Mononuclear cell (primary cell): Measurements from ENCODE around the gene AGXT. TPM values are rescaled to one million over a fixed set of nuclear protein-coding genes. Genes with fewer than 3 reads are reported as not detected.

Source experiments
- H3K27me3 ChIP-seq: 2 replicates; pipeline ENCODE4 v1.6.0; 2011; ENCODE audit warnings: low read length, control low read depth; ENCODE audit not compliant: insufficient read depth
- H3K4me1 ChIP-seq: 2 replicates; pipeline ENCODE4 v1.5.1; 2011; ENCODE audit warnings: mild to moderate bottlenecking, low read length, control low read depth; ENCODE audit not compliant: insufficient read depth
- H3K4me3 ChIP-seq: 2 replicates; pipeline ENCODE4 v1.5.1; 2011; ENCODE audit warnings: mild to moderate bottlenecking, low read length, moderate library complexity
- H3K9me3 ChIP-seq: 2 replicates; pipeline ENCODE4 v1.5.1; 2011; ENCODE audit warnings: low read depth, mild to moderate bottlenecking, control low read depth, low read length
- total RNA-seq: library from RNA; depleted of rRNA; stranded (reverse); fragments of >200 nt; gene quantifications from one replicate; pipeline ENCODE4 v1.2.3, GENCODE V29; 2012

Gene AGXT
- total RNA-seq, 1 donor, result not detected

DNA sequence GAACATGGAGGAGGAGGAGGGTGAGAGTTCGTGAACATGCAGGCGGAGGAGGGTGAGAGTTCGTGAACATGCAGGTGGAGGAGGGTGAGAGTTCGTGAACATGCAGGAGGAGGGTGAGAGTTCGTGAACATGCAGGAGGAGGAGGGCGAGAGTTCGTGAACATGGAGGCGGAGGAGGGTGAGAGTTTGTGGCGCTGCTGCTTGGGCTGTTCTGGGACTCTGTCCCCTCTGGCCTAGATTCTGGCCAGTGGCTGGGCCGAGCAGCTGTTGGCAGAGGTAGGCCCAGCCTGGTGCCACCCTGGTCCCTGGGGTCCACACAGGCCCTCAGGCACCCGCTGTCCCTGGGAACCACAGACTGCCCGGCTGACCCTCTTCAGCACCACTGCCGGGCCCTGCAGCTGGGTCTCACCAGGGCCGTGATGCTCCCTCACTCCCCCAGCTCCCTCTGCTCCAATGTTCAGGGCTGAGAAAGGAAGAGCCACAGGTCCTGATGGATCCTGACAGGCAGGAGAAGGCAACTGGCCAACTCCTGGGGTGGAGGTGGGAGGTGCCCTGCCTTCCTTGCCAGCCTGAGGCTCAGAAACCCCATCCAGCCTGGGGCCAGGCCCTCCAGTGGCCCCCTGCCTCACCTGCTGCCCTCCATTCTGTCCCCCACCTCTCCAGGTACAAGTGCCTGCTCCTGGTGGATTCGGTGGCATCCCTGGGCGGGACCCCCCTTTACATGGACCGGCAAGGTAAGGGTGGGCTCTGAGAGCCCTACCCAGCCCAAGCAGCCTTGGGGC is 3.9 kb downstream of the AGXT start:
- Histone ChIP-seq H3K9me3 (no peaks in the 10 kb centered on the region), H3K4me3 (no peak overlapping the region)

DNA sequence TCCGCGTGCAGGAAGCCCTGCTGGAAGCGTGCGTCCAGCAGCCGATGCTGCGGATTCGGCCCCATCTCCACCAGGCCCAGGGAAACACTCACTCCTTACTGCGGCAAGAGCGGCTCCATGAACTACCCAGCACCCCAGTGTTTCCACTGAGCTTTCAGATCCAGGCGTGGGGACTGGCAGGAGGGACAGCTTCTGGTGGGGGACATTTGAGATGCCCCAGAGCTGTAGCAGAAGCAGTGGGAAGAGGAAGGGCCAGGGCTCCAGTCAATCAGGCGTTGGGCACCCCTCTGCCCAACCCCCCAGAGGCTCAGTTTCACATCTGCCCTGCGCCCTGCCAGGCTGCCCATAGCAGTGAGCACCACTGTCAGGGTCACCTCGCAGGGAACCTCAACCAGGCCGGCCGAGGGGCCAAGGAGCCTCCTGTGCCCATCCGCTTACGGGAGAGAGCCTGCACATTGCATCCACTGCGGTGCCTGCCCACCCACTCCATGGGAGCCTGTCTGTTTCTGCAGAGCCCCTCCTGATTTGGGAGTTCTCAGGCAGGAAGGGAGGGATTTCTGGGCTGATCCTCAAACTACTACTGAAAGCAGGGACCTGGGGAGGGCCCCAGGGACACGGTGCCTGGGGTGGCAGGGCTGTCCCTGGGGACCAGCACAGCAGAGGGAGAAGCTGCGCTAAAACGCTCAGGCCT is 4.6 kb downstream of the AGXT start:
- Histone ChIP-seq H3K4me1 (no peaks in the 10 kb centered on the region), H3K27me3 (no peaks in the 10 kb centered on the region), H3K4me3 (no peak overlapping the region), H3K9me3 (no peaks in the 10 kb centered on the region)

More for the DNA sequence above, 3.9 kb downstream of the AGXT start:
- H3K4me1 ChIP-seq, result no peaks in the 10 kb centered on the region
- H3K27me3 ChIP-seq, result no peaks in the 10 kb centered on the region

- H3K4me1 ChIP-seq, result no peaks in the 10 kb centered on the region
- H3K4me3 ChIP-seq, result no peak overlapping the region
- no peaks in the 10 kb centered on the region for H3K27me3 ChIP-seq
- H3K9me3 ChIP-seq, result no peaks in the 10 kb centered on the region
Measured at GRCh38 chr2:240873805-240874714, 5.4 kb downstream of the AGXT start.

DNA sequence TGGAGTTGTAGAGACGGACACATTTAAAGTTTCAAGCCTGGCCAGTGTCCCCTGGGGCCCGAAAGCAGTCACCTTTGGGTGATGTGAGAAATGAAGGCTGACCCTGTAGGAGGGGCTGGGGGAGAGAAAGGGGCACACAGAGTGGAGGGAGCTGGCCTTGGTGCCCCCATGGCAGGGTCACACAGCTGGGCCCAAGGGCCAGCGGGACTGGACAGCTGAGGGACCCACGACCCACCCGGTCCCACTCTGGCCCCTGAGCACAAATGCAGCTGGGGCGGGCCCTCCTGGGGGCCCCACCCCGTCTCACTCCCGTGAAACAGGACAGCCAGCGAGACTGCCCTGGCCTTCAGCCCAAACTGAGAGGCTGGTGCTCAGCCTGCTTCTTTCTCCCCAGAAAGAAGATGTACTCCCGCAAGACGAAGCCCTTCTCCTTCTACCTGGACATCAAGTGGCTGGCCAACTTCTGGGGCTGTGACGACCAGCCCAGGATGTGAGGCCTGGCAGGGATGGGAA is 6.1 kb downstream of the AGXT start:
- Histone ChIP-seq H3K4me1 (no peaks in the 10 kb centered on the region), H3K9me3 (no peaks in the 10 kb centered on the region), H3K27me3 (no peaks in the 10 kb centered on the region), H3K4me3 (no peak overlapping the region)

GRCh38 chr2:240875228-240876034 is 6.8 kb downstream of the AGXT start:
- Histone ChIP-seq H3K27me3 (no peaks in the 10 kb centered on the region), H3K4me1 (no peaks in the 10 kb centered on the region), H3K9me3 (no peaks in the 10 kb centered on the region)

GRCh38 chr2:240876035-240876474 is 7.4 kb downstream of the AGXT start:
- no peaks in the 10 kb centered on the region for H3K9me3 ChIP-seq
- no peak overlapping the region for H3K4me3 ChIP-seq
- H3K27me3 ChIP-seq, result no peaks in the 10 kb centered on the region
- H3K4me1 ChIP-seq, result no peaks in the 10 kb centered on the region

More at GRCh38 chr2:240875228-240876034, 6.8 kb downstream of the AGXT start:
- H3K4me3 ChIP-seq, result no peak overlapping the region

GRCh38 chr2:240876475-240877251 is 8.0 kb downstream of the AGXT start:
- no peaks in the 10 kb centered on the region for H3K27me3 ChIP-seq
- no peaks in the 10 kb centered on the region for H3K4me1 ChIP-seq
- no peak overlapping the region for H3K4me3 ChIP-seq
- H3K9me3 ChIP-seq, result no peaks in the 10 kb centered on the region

GRCh38 chr2:240877460-240878340 is 9.1 kb downstream of the AGXT start:
- H3K4me3 ChIP-seq, result no peak overlapping the region
- H3K4me1 ChIP-seq, result no peaks in the 10 kb centered on the region
- H3K9me3 ChIP-seq, result no peaks in the 10 kb centered on the region
- H3K27me3 ChIP-seq, result no peaks in the 10 kb centered on the region

DNA sequence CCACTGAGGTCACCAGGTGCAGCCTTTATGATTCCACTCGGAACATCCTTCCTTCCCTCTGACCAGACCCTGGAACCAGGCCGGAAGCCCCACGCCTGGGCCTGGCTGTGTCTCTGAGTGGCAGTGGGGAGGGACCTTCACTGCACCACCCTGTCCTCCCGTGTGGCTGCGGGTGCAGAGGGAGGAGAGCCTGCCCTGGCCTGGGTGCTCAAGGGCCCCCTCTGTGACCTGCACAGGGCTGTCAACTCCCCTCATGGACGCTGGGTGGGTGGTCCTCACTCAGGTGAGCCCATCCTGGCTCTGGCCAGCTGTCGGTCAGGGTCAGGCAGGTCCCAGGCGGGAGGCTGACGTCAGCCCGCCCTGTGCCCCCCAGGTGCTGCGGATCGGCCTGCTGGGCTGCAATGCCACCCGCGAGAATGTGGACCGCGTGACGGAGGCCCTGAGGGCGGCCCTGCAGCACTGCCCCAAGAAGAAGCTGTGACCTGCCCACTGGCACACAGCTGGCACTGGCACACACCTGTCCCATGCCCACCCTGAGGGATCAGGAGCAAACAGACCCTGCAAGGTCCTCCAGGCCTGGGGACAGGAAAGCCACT is 9.8 kb downstream of the AGXT start:
- Histone ChIP-seq H3K27me3 (no peaks in the 10 kb centered on the region), H3K4me3 (no peak overlapping the region), H3K4me1 (no peaks in the 10 kb centered on the region), H3K9me3 (no peaks in the 10 kb centered on the region)

GRCh38 chr2:240879105-240879504 is 10.5 kb downstream of the AGXT start:
- Histone ChIP-seq H3K27me3 (no peaks in the 10 kb centered on the region), H3K4me1 (no peaks in the 10 kb centered on the region), H3K9me3 (no peaks in the 10 kb centered on the region), H3K4me3 (no peak overlapping the region)

DNA sequence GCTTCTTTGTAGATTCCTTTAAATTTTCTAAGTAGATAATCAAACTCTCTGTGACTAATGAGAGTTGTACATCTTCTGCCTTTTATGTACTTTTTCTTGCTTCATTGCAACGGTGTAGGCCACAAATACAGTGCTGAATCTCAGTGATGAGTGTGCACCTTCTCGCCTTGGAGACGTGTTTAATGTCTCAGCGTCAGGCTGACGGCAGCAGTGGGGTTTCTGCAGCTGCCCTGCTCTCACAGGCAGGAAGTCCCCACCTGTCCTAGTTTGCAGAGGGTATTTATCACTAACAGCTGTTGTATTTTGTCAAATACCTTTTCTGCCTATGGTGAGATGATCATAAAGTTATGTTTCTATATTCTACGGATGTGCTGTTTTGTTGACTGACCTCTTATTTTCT is 13.3 kb downstream of the AGXT start:
- no peaks in the 10 kb centered on the region for H3K27me3 ChIP-seq
- H3K4me1 ChIP-seq, result no peaks in the 10 kb centered on the region
- no peak overlapping the region for H3K4me3 ChIP-seq
- H3K9me3 ChIP-seq, result no peaks in the 10 kb centered on the region

DNA sequence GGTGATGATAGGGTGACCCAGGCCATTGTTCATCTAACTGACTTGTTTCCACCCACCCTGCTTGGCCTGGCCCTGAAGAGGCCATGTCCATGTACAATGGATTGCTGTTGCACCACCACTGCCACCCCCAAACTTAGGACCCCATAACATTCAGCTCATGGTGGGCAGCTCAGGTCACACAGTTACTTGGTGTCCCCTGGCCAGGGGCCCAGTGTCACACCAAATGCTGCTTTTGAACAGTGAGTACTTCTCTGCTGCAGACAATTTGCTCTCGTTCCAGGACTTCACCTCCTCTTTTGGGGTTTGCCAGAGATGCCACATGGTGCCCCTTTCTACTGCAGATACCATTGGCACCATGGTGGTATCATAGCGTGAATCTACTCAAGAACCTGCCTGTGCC is 15.6 kb downstream of the AGXT start:
- Histone ChIP-seq H3K4me1 (no peaks in the 10 kb centered on the region), H3K27me3 (no peaks in the 10 kb centered on the region), H3K9me3 (no peaks in the 10 kb centered on the region), H3K4me3 (no peak overlapping the region)
